ENCODE measurements around the gene SF3A1.

DNA sequence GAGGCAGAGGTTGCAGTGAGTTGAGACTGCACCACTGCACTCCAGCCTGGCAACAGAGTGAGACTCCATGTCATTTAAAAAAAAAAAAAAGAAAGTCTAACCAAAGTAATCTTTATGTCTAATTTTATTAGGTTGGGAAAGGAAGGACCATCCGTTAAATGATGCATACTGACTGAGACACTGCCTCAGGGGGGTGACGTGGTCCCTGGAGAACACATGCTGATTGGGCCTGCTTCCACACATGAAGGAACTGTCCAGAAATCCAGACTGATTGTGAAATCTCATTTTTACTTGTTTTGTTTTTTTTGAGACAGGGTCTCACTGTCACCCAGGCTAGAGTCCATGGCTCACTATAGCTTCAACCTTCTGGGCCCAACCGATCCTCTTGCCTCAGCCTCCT, 5.5 kb downstream of the SF3A1 start:
- TF ChIP-seq, protein P1, sequence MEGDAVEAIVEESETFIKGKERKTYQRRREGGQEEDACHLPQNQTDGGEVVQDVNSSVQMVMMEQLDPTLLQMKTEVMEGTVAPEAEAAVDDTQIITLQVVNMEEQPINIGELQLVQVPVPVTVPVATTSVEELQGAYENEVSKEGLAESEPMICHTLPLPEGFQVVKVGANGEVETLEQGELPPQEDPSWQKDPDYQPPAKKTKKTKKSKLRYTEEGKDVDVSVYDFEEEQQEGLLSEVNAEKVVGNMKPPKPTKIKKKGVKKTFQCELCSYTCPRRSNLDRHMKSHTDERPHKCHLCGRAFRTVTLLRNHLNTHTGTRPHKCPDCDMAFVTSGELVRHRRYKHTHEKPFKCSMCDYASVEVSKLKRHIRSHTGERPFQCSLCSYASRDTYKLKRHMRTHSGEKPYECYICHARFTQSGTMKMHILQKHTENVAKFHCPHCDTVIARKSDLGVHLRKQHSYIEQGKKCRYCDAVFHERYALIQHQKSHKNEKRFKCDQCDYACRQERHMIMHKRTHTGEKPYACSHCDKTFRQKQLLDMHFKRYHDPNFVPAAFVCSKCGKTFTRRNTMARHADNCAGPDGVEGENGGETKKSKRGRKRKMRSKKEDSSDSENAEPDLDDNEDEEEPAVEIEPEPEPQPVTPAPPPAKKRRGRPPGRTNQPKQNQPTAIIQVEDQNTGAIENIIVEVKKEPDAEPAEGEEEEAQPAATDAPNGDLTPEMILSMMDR (IDR thresholded peaks at IDR 0.05 in 2 of 3, conservative IDR thresholded peaks at IDR 0.05 in 1 of 3; ENCODE audit: insufficient read depth in 2 of 3, low read depth in 1 of 3, low read length in 3 of 3), result no peak
- TF ChIP-seq RFX5 (IDR thresholded peaks at IDR 0.05; ENCODE audit: low read depth, low read length) (no peak), ZNF583 (CRISPR knock-in tag; IDR thresholded peaks at IDR 0.05) (no peak), EGR1 (conservative IDR thresholded peaks at IDR 0.05) (no peak), ZNF274 (IDR thresholded peaks at IDR 0.05; ENCODE audit: borderline replicate concordance, low read depth, low read length) (no peak)
- TF ChIP-seq, protein P2, sequence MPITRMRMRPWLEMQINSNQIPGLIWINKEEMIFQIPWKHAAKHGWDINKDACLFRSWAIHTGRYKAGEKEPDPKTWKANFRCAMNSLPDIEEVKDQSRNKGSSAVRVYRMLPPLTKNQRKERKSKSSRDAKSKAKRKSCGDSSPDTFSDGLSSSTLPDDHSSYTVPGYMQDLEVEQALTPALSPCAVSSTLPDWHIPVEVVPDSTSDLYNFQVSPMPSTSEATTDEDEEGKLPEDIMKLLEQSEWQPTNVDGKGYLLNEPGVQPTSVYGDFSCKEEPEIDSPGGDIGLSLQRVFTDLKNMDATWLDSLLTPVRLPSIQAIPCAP (CRISPR knock-in tag; IDR thresholded peaks at IDR 0.05; ENCODE audit: borderline replicate concordance), result no peak
- TF ChIP-seq, protein P3, sequence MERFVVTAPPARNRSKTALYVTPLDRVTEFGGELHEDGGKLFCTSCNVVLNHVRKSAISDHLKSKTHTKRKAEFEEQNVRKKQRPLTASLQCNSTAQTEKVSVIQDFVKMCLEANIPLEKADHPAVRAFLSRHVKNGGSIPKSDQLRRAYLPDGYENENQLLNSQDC (CRISPR knock-in tag; IDR thresholded peaks at IDR 0.05), result no peak

Measured in K562 (cell line).